HG02623 (cell line): ENCODE data around the gene STRN.
"Not testable (repeated sequence)": the region's sequence is repeated elsewhere in the genome, so short reads cannot be mapped to it uniquely, and the experiment has no call there.

Experiments used
- ATAC-seq: cut with Tn5 transposase; IDR thresholded peaks from one replicate; pipeline ENCODE4 v1.9.1; 2021; ENCODE audit warnings: moderate library complexity; ENCODE audit not compliant: unreplicated experiment

The STRN gene

DNA sequence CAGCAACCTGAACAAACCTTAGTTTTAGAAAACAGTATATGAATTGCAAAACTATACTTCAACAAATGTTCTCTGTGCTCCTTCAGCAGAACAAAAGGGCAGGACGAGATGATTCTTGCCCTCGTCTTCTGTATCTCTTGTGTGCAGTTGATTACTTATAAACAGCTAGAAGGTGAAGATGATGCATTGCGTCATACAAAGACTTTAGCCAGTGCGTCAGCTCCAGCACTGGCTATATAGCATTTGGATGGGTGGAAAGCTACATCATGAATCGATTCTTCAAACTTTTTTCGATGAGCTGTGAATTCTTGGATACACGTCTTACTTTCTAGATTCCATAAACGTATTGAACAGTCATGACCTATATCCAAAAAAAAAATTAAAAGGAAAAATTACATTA lies 117.1 kb downstream of the STRN start:
- no peak for ATAC-seq

DNA sequence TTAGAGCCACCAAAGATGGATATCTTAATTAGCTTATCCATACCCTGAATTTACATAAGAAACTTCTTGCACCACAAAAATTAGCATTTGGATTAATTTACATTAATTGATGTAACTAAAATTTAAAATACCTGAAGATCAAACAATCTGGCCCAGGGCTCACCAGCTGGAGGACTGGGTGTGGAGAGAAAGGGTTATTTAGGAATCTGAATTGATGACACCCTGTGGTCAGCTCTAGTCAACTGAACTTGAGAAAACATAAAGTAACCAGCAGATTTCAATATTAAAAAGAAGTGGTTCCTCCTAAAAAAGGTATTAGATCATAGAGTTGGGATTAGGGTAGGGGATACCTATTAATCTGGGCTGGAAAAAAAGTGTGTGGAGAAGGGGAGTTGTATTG lies 122.5 kb downstream of the STRN start:
- ATAC-seq = no peak

DNA sequence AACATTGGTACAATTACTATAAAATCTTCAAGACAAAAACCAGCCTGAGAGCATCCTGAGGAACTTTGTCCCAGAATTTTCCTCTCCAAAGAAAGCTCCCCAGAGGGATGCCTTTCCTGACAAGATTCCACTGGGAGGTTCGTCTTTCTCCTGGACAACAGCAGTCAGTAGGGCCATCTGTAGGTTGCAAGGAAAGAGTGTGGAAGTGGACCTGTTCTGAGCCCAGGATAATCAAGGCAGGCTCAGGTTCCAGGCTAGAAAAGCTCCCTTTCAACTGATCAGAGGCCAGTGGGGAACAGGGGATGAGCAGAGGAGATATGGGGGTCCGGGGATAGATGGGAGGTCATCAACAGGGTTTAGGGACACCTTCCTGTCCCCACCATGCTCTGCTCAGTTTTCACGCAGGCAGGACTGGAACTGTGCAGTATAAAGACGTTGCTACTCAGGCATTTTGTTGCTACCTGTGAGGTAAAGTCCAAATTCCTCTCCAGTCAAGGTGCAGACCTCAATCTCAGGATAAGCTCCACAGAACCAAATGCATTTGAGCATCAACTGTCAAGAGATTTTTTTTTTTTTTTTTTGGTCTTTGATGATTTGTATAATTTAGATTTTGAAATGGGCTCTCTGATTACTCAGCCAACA lies 126.2 kb downstream of the STRN start:
- no peak for ATAC-seq

DNA sequence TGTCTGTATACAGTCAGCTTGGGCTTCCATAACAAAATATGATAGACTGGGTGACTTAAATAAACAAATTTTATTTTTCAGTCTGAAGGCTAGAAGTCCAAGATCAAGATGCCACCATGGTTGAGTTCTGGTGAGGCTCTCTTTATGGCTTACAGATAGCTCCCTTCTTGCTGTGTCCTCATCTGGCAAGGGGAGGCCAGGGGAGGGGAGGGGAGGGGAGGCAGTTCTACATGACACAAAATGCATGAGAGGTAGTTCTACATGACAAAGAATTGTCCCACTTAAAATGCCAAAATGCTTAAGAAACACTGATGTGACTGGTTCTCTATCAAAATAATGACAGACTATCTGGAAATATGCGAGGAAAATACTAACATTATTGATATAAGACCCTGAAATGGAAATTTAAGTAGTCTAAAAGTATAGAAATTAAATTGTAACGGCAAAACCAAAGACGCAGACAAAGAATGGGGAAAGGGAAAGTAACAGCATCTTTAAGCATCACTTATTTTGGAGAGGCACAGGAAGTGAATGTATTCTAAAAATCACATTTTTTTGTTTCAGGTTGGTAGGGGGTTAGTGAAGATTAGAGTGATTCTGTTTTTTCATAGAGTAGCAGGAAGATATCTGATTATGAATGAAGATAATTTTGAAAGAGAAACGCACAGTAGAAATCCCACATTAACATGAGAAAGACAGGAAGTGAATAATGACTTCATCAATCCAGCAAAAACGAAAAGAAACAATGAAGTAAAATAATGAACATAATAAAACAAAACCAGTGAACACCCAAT lies 131.4 kb downstream of the STRN start:
- no peak for ATAC-seq

DNA sequence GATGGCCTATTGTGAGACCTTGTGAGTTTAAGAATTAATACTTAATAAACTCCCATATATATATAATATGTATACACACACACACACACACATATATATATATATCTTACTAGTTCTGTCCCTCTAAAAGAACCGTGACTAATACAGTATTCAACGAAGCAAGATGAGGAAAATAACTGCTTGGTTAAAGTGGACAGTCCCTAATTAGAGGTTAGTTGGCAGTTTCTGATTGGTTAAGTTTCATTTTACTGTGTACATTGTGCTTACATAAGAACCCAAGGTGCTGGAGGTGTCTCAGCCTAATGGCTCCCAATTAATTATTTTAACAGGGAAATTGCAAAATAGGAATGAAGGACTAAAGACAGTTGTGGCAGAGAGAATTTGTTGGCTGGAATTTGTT lies 132.1 kb downstream of the STRN start:
- ATAC-seq = no peak

DNA sequence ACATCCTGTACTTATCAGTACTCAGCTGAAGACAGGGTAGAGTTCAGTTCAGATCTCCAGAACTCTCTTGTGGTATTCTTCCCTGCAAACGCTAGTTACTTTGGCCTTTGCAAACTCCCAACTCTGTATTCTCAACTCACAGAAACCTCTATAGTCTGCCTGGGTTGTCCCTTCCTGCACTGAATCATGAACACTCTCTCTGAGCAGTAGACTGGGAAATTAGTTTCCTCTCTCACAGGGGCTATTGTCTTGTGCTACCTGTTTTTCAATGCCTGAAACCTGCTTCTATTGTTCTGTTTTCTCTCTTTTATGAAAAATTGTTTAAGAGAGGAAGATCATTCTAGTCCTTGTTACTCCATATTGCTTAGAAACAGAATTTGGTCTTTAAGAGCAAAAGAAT lies 135.2 kb downstream of the STRN start:
- no peak for ATAC-seq

DNA sequence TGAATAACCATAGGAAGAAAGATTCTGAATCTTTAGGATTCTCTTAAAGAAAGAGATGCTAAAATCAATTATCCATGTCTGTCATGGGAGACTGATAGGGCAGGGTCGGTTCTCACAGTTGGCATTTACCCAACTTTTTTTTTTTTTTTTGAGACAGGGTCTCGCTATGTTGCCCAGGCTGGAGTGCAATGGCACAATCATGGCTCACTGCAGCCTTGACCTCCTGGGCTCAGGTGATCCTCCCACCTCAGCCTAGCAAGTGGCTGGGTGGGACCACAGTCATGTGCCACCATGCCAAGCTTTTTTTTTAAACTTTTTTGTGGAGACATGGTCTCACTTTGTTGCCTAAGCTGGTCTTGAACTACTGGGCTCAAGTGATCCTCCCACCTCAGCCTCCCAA lies 141.7 kb downstream of the STRN start:
- not testable (repeated sequence) for ATAC-seq

DNA sequence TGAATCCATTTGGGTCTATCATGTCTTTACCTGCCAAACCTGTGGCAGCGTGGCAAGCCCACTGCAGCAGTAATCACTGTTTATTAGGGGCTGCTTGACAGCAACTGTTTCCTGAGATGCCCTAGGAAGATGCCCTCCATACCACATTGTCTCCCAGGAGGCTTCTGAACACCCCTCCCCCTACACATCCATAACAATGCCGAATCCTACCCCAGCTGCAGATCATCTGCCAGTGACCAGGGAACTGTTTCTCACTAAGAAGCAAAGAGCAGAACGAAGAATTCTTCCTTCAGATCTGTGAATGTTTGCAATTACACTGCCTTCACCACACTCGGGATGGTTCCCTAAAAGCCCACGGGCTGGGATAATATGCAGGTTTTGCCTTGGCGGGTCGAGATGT lies 142.1 kb downstream of the STRN start:
- ATAC-seq = no peak

DNA sequence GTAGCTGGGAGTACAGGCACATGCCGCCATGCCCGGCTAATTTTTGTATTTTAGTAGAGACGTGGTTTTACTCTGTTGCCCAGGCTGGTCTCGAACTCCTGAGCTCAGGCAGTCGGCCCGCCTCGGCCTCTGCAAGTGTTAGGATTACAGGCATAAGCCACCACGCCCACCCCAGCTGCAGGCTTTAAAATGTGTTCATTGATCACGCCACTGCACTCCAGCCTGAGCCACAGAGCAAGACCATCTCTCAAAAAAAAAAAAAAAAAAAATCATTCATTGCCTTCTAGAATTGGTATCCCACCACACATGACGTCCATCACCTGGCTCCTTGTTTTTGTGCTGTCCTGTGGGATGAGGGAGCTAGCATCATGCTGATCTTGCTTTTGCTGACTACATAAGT lies 142.5 kb downstream of the STRN start:
- ATAC-seq = no peak

DNA sequence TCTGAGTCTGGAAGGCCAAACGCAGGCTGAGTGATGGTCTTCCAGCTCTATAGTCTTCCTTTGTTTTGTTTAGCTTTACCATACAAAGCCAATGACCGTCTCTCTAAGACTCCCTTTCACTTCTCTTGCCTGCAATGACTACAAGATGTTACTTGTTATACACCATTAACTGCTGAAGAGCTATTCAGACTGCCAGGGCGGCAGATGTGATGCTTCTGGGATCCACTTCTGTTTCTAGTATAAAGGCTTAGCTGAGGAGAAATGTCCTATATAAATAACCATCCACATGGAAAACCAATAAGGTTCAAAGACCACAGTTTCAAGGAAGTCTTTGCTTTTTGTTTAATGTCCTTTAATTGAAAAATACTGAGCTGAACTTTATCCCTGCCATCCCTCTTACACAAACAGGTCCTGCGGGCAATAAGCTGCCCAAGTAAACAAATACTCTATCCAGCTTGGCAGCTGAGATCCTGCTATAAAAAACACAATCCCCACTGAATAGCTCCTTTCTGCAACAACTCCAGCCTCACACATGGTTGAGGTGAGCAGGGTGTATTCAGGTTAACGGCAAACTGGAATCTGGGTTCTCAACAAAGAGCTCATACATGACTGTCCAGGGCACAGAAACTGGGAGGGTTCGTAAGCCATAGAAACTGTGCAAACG lies 145.3 kb downstream of the STRN start:
- ATAC-seq = no peak

DNA sequence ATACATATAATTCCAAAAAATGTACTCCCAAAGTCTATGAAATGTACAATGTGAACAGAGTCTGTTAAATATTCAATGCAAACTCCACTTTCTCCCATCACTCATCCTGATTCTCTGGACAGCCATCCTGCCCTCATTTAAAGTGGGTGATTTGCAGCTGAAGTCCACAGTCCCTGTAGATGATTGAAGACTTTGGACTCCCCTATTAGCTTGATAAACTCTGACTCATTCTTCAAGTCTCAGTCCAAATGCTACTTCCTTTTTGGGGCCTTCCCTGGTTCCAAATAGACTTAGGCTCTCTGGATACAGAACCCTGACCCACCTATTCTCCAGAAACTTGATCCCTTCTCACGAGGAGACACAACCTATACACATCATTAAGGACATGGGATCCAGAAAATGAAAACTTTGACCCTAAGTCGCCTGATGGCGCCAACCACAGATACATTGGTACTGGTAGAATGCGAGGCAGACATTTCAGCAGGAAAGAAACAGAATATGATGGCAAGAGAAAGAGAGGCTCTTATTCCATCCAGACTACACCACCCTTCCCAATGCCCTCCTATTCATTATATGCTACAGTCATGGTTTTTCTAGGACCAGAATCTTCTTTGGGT lies 147.1 kb downstream of the STRN start:
- ATAC-seq = no peak

DNA sequence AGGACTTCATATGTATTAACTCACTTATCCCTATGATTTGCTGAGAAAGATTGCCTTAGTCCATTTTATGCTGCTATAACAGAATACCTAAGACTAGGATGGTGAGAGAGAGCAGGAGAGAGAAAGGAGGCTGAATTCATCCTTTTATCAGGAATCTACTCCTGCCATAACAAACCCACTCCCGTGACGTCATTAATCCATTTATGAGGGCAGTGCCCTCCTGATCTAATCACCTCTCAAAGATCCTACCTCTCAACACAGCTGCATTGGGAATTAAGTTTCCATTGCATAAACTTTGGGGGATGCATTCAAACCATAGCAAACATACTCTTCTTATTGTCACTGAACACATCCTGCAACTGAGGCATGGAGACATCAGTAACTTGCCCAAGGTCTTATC lies 147.8 kb downstream of the STRN start:
- ATAC-seq = no peak

DNA sequence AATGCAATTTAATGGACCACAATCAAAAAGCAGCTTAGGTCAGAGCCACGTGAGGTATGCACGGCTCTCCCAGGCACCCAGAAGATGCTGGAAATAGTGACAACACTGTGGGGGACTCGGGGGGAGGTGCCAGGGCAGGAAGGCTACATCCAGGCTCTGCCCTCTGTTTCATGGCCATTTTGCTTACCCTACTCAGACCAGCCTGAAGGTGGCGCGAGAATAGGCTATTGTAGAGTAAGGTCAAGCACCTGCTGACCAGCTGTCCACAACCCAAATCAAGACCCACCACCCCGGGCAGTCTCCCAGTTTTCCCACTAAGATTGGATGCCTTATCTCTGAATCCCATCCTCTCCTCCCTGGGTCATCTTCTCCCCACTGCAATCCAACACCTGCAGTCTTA lies 154.1 kb downstream of the STRN start:
- no peak for ATAC-seq

DNA sequence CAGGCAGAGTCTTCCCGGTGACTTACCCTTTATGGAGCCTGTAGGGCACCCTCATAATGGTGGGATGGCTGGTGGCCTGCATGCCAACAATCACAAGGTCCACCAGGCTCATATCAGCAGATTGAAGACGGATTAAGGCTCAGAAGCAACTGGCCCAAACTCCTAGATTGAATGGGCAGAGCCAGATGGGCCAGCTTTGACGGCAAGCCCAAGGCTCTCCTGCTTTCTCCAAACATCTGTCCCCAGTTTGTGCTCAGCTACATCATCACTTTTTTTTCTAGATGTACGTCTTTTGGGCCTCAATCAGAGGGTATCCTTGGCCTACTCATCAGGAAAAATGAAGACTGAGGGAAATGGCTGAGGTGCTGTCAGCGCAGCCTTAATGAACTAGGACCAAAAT lies 155.3 kb downstream of the STRN start:
- ATAC-seq = no peak

DNA sequence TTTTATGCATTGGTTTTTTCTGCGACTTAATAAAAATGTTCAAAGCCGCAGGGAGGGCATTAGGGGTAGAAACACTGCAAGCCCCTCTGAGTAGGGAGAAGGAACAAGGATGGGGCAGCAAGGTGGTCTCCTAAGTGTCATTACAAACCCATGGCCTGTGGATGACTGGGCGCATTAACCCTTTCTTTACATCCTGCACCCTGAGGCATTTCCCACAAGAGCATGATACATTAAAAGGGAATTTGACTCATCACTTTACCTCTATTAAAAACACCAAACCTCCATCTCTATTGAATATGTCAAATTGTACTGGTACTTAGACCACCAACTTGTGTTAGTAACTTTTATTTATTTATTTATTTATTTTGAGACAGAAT lies 157.3 kb downstream of the STRN start:
- ATAC-seq = no peak

DNA sequence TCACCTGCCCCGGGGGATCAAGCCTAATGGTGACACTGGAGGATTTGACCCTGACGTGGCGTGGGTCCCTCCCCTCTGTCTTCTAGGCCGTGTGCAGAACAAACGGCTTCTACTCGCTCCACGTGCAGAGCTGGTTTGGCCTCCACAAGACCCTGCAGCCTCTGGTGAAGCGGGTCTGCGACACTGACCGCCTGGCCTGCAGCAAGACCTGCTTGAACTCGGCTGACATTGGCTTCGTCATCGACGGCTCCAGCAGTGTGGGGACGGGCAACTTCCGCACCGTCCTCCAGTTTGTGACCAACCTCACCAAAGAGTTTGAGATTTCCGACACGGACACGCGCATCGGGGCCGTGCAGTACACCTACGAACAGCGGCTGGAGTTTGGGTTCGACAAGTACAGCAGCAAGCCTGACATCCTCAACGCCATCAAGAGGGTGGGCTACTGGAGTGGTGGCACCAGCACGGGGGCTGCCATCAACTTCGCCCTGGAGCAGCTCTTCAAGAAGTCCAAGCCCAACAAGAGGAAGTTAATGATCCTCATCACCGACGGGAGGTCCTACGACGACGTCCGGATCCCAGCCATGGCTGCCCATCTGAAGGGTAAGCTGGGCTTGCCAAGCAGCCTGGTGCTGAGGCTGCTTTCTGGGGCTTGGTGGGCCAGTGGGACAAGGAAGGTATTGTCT lies 157.8 kb downstream of the STRN start:
- no peak for ATAC-seq

DNA sequence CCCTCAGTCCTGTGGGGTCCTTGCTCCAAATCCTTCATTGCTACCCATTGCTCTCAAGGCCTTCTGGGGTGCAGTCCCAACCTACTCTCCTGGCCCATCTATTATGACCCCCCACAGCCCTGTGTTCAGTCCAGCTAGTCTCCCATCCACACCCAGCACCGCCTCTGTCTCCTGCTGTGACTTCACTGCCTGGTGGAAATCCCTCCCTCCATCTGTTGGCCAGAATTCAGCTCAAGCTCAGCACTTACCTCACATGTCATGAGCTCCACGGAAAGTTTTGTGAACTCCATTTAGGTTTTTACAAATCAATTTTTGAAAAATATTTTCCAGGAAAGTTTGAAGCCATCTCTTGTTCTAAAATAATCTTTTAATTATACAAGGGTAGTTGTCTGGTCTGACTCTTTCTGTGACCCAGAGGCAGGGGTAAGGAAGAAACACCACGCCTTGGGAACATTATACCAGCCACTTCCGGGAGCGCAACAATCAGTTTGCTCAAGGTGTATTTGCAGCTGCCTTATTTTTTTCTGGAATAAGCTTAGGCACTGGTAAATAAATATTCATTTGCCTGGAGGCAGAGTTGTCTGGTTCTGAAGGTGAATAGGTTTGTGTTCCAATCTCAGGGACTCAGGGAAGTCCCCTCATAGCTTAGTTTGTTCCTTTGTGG lies 159.0 kb downstream of the STRN start:
- no peak for ATAC-seq

DNA sequence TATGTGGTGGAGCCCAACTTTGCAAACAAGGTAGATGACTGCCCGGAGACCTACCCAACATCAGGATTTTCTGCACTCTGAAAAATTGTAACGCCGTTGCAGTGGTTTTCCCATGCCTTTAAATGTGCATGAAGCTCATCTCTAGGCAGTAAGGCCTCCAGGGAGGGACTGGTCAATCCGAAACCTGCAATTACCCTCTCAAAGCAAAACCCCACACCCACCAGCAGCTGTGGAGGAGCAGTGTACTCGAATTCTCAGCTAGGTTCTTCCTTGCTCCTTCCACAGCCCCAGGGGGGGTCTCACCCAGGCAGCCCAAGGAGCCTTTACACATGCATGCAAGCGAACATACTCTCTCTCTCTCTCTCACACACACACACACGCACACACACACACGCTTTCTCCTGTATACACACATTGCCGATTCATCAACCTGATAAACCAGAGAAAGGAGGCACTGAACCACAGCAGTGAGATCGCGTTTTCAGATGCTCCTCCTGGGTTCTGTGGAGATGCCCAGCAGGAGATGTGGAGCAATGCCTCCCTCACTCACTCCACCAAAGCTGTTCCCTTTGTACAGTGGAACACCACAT lies 160.6 kb downstream of the STRN start:
- ATAC-seq = no peak

DNA sequence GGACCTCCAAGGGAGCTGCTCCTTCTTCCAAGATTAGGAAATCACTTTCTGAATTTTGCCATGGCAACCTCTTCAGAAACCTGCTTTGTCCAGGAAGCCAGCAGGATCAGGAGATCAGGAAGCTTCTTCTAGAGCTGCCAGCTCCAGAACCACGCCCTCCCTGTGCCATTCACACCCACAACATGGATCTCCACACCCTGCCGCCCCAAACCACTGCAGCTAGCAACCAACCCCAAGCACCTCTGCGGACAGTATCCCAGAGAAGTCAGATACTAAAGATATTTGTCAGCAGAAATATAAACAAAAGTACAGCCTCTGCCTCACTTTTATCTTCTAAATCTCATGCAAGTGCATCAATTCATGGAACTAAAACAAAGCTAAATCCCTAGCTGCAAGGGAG lies 163.4 kb downstream of the STRN start:
- no peak for ATAC-seq

DNA sequence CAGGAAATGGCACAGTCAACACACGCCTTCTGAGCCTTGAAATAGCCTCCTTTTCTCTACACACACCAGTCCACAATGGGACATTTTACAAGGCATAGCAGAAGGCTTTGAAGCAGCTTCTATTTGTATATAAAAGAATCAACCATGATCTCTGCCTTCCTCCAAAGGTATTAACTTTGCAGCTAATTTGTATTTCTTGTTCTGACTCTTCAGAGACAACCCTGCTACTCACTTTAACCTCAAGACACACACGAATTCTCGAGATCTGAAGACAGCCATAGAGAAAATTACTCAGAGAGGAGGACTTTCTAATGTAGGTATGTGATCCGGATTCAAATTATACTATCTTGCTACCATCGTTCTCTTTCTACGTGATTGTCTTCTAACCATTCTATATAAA lies 165.2 kb downstream of the STRN start:
- no peak for ATAC-seq
